Sciatic nerve (tissue), 2 donors: ENCODE data around the gene SYS1. TPM values are rescaled to one million over a fixed set of nuclear protein-coding genes. Genes with fewer than 3 reads are reported as not detected.
A peak's percentile ranks its signal among the peaks of the same experiment; 100 is the strongest.
"Not testable (repeated sequence)": the region's sequence is repeated elsewhere in the genome, so short reads cannot be mapped to it uniquely, and the experiment has no call there.

Source experiments
- ATAC-seq: fragments of 200-7000 bp; cut with Tn5 transposase; one replicate; pipeline ENCODE4 v1.9.1; 2020; ENCODE audit warnings: mild to moderate bottlenecking, moderate library complexity
- DNase-seq: peaks from one replicate; pipeline ENCODE4 v3.0.0-alpha.2; 2020; ENCODE audit warnings: low spot score
- intact Hi-C: fragments of 100-400 bp; cut with DNase I; formaldehyde crosslinking; loops from one replicate; pipeline ENCODE4 v1.14.2; 2022
- total RNA-seq: library from RNA; stranded (reverse); fragmentation: NEBNext Ultra II Directional; extraction: Animal tissue kit (Norgen Biotek cat#: 25700); gene quantifications from one replicate; pipeline ENCODE4 v1.2.1, GENCODE V29; 2021
- donor health status: DM: no; HTN: no; CAD: no.
- donor health status: DM: no; HTN: no; CAD: no.

Gene SYS1
- total RNA-seq, 1 donor from 2014 or later: 24.0 TPM

DNA sequence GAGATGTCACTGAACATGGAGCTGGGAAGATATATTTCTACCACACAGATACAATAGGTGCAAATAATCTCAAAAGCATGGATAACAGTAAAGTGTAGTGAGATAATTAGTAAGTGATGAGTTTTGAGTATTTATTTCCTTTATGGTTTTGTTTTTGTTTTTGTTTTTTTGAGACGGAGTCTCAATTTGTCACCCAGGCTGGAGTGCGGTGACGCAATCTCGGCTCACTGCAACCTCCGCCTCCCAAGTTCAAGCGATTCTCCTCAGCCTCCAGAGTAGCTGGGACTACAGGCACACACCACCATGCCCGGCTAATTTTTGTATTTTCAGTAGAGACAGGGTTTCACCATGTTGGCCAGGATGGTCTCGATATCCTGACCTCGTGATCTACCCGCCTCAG lies 12.2 kb upstream of the SYS1 start:
- intact Hi-C loops: not testable (repeated sequence)

DNA sequence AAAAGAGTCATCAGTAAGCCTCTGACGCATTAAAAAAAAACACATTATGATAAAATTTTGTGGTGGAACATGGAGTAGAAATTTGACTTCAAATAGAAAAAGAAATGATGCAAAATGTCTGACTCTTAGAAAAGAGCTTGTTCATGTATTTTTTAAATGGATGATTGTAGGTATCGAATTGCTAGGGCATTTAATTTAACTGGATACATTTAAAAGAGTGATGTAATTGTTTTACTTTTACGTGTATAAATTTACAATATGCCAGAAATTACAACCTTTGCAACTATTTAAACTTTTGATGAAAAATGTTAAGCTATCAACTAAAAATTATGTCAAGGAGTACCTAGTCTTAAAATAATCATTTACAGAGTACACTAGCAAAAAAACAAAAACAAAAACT lies 10.2 kb upstream of the SYS1 start:
- DNase-seq (no peak), ATAC-seq (no peak)
- intact Hi-C loops: no loop called here

More for the DNA sequence above, 12.2 kb upstream of the SYS1 start:
- not testable (repeated sequence) for DNase-seq, ATAC-seq

DNA sequence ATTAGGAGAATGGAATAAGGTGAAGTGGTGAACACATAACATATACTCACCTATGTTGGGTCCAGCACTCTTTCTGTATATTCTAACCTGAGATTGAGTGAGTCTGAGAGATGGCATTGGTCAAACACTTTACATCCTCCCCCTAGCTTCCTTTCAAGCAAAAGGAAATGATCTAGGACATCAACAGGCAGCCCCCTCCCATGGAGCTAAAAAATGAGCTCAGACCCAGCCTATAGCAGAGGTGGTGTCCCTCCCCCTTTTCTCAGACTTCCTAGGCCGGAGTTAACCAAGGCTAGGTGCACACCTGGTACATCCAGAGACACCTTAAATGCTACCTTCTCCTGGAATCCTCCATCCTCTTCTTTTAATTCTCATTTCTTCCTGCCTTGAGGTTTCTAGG lies 9.2 kb upstream of the SYS1 start:
- ATAC-seq (no peak), DNase-seq (peak; percentile 18)
- intact Hi-C loops: no loop called here

DNA sequence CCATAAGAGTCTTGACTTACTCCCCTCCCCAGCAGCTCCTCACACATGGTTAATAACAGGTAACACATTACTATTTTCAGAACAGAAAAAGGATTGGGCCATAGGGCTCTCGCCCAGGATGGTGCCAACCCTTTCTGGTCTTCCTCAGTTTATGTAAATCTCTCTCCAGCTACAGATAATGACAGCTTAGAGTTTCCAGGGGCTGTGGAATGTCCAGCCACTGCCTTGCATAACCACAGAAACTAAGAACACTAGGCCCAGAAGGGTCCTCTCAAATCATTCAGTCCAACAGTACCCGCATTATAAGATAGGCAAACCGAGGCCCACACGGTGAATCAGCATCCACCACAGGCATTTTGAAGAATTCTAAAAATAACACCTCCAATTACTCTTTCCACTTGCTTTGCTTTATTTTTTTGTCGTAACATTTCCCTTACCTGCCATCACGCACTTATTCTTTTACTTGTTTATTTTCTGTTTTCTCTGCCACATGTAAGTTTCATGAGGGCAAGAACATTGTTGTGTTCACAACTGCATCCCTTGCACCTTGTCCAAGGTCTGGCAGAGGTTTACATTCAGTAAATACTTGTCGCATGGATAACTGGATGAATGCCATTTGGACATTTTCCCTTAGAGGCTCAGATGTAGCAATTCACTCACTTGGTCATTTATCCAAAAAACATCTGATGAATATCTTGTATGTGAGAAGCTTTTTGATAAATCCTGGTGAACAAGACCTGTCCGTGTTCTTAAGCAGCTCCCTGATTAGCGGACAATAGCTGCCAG lies 8.3 kb upstream of the SYS1 start:
- intact Hi-C loops: no loop called here
- ATAC-seq: no peak
- no peak for DNase-seq

DNA sequence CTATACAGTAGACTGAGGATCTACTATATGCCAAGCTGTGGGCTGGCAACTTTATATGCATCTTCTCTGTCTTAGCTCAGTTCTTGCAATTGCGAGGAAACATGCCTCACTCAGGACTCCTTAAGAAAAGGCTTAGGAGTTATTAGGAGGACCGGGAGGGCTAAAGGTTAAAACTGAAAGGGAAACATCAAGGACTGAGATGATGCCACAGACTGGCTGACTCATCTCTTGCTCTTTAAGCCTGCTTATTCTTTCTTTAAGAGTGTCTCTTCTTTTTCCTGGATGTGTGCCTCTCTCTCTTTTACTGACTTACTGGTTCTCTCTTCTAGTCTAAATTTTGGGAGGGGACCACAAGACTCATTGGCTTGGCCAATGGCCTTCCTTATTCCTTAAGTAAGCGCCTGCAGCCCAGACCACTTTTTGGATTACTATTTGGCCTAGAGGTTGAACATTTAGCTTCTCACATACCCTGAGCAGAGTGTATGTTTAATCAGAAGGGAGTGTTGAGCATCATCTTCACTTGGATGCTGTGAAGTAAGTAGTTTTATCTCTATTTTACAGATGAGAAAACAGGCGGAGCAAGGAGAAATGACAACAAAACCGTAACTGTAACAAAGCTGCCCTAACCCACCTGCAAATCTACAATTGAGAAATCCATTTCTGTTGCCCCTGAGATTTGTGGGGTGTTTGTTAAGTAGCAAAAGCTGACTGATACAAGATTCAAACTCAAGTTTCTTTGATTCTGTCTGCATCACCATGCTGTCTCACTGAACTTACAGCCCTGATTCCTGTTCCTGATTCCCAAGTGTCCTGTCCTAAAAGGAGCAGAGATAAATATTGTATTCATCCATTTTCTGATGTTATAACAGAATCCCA lies 7.5 kb upstream of the SYS1 start:
- intact Hi-C loops: no loop called here
- no peak for DNase-seq
- ATAC-seq: no peak

DNA sequence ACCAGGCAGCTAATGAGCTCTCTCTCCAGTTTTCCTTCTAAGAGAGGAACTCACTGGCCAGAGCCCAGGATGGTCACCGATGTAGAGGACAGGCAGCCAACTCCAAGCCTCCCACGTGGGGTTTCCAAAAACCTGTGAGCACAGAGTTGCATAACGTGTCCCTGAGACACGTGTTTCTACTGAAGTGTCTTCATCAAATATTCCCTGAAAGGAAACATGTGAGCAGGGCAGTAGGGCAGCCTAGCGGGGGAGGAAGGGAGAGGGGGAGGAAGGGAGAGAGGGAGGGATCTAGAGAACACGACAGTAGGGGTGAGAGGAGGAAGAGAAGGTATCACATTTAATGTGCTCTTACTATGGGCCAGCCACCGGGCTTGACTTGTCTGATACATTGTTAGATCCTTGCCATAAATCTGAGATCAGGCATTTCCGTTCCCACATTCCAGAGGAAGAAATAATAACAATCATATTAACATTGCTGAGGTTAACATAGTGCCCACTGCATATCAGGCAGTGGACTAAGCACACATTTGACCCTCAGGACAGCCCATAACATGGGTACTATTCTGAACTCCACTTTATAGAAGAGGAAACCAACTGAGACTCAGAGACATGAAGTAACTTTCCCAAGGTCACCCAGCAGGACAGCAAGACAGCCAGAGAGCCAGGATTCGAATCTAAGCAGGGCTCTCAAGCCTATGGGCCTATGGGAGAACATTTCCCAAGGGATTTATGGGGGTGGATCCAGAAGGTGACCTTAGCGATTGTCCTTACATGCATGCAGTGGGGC lies 4.5 kb upstream of the SYS1 start:
- ATAC-seq (peak; percentile 79), DNase-seq (peak; percentile 86)
- intact Hi-C loops: no loop called here

DNA sequence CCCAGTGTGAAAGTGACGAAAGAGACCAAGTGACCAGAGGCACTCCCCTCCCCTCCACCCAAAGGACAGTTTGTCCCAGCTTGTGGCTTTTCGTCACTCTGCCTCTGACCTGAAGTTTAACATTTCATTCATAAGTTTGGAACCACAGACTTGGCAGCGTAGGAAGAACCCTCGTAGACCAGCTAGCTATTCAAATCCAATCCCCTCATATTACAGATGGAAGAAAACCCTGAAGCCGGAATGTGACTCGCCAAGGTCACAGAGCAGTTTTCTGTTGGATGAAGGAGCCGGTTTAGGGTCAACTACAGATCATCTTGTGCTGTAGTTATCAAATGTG lies 3.9 kb upstream of the SYS1 start:
- intact Hi-C loops: no loop called here
- peak; percentile 63 for DNase-seq
- peak; percentile 59 for ATAC-seq

DNA sequence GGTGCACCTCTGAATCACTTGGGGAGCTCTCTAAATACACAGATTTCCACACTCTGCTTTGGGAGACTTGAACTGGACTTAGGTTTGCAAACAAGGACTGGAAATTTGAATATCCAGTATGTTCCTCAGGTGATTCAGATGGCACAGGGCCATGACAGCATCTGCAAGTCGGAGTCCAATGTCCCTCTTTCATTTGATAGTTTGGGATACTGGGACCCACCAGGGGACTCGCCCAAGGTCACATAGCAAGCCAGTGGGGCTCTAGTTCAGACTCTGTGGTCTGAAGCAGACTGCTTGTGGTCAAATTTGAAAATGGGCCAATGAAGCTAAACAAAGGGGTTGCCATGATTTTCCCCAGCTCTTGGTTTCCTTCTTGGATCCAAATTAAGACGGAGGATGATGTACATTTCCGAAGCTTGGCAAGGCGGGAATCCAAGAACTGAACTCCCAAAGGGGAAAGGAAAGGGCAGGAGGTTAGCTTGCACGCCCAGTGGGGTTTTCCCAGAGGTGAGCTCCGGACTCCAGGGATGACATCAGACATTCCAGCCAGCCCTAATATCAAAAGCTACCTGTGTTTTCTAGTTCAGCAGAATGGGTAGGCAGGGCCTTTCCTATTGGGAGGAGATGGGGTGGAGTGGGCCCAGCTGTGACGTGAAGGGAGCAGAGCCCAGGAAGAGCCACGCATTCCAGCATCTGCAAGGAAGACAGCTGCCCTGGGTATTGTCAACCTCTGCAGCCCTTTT lies 3.4 kb upstream of the SYS1 start:
- intact Hi-C loops: no loop called here
- DNase-seq: peak; percentile 72
- no peak for ATAC-seq

DNA sequence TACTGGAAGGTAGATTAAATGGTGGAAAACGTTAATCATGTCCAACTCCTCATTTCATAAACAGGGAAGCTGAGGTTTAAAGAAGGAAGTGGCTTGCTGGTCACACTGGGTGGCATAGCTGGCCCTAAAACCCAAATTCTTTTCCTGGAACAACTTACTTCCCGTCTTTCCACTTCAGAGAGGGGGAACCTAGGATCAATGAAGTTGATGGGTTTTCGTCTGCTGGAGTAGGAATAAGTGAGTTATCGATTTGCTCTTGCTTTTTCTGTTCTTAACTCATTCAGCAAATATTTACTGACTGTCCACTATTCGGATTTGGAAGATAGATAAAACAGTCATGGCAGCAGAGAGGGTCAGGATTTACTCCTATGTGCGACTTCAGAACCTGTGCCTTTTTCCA lies 1.2 kb upstream of the SYS1 start:
- intact Hi-C loops: no loop called here
- no peak for ATAC-seq
- no peak for DNase-seq

DNA sequence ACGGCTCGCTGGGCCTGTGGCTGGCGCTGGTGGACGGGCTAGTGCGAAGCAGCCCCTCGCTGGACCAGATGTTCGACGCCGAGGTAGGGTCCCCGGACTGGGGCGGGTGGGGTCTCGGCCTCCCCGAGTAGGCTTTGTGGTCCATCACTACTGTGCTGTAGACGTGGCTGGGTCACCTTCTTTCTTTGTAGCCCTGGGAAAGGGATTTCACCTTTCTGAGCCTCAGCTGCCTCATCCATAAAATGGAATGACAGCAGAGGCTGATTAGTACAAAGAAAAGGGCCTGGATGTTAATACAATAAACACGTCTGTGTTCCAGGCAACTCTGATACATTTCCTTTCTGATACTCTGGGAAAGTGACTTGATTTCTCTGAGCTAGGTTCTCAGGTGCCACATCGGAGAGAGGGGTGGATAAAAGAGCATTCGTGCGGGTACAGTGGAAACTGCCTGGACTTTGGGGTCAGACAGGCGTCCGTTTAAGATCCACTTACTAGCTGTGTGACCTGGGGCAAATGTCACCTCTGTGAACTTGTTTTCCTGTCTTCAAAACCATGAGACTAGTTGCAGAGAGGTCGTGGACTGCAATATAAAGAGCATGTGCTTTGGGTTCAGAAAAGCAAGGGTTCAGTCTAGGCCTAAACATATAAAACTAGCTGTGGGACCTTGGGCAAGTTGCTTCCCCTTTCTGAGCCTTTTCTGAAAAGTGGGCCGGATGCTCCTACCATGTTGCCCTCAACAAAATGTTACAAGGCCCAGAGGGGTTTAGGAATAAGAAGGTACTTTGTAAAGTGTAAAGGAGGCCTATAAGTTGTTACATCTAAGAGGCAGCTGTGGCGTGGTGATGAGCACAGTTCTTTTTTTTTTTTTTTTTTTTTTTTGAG lies 896 bp downstream of the SYS1 start:
- intact Hi-C loops: no loop called here
- no peak for ATAC-seq
- peak; percentile 31 for DNase-seq

DNA sequence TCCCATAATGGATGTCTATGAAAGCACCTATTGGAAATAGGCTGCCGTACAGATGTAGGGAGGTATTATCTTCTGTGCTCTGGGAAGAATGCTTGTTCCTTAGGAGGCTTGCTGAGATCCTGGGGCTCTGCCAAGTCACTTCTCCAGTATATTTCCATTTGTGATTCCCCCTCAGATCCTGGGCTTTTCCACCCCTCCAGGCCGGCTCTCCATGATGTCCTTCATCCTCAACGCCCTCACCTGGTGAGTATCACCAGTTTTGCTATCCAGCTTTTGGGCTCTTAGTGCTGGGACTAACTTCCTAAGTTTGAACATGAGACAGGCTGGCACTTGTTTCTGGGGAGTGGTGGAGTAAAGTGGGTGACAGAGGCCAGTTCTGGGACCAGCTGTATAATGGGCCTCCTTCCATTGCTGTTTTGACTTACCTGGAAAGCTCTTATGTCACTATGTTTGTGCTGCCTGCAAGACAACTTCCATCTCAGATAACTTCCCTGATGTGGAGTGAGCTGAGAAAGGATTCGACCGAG lies 2.6 kb downstream of the SYS1 start:
- ATAC-seq (no peak), DNase-seq (peak; percentile 48)
- intact Hi-C loops: no loop called here

DNA sequence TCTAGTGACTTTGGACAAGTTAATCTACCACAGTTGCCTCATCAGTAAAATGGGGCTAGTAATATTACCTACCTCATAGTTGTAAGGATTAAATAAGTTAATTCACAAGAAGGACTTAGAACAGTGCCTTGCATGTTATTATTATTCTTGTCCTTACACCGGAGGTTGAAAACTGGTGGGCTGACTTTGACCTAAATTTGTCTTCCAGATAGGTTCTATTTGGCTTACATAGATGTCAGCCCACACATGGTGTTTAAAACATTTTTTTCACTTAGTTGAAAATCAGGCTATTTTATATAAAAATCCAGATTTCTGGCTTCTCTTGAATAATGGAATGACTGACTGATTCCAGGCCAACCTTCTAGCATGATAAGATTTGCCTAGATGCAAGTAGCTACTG lies 3.2 kb downstream of the SYS1 start:
- intact Hi-C loops: no loop called here
- ATAC-seq (no peak), DNase-seq (no peak)

DNA sequence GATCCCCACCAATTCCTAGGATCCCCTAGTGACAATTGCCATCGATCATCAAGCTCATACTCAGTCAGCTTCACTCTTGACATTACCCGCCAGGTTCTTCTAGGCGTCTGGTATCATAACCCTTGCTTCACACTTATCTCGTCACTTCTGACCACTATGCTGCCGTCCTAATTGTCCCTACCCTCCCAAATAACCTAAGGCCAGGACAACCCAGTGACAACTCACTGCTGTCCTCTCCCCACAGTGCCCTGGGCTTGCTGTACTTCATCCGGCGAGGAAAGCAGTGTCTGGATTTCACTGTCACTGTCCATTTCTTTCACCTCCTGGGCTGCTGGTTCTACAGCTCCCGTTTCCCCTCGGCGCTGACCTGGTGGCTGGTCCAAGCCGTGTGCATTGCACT lies 3.7 kb downstream of the SYS1 start:
- no peak for ATAC-seq

DNA sequence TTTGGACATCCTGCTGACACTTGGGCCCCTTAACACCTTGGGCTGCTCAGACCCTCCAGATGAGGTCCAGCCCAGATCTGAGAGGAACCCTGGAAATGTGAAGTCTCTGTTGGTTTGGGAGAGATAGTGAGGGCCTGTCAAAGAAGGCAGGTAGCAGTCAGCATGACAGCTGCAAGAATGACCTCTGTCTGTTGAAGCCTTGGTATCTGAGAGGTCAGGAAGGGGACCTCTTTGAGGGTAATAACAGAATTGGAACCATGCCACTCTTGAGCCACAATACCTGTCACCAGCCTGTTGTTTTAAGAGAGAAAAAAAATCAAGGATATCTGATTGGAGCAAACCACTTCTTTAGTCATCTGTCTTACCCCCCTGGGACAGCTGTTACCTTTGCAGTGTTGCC lies 4.2 kb downstream of the SYS1 start:
- DNase-seq (no peak), ATAC-seq (no peak)
- intact Hi-C loops: no loop called here

More for the DNA sequence above, 3.7 kb downstream of the SYS1 start:
- DNase-seq: peak; percentile 30
- intact Hi-C loops: no loop called here

DNA sequence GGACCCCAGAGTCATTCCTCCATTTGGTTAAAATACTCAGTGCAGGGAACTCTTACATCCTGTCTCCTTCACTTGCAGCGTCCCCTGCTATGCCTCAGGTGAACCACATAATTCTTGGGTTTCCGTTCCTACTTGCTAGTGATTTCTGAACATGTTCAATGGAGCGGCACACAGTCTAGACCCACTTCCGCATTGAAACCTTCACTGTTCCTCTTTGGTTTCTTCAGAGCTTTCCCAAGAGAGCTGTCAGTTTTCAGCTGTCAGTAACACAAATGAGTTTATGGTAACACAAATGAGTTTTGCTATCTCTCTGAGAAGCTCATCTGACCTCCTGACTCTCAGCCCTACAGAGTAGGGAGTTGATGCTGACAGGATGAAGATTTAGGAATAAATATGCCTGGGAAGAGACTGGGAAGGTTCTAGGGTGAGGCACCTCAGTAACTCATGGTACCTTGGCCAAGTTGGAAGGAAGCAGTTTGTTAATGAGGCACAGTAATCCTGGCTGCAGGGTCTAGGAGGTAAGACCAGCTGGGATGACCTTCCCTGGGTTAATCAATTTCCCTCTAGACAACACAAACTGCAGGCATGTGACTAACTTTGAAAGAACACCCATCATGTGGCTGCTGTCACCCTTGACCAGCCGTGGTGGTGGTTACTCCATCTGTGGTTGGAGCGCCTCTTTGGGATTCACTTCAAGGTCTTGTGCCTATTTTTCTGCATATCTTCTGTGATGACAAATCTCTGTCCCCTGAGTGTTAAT lies 5.4 kb downstream of the SYS1 start:
- DNase-seq (no peak), ATAC-seq (no peak)
- intact Hi-C loops: no loop called here

DNA sequence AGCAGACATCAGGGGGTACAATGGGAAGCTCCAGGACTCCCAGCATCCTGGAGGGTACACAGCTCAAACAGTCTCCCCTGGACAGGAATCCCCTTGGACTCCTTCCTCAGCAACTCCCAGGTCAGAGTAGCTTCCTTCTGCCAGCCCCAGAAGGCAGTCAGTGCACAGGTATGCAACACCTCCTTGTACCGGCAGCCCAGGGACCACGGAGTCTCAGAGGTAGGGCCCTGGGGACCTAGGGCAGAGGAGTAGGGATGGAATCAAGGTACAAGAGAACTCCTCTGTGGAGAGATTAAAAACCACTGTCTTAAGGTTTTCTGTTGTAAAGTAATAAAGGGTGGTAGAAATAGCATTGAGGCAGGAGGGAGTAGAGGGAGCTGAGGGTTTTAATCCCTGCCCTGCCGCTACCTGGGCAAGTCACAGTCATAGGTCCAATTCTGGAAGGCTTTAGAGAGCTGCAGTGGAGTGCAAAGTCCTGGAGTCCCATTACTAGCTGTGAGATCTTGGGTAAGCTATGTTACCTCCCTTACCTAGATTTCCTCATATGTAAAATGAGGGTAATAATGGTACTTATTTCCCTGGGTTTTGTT lies 7.7 kb downstream of the SYS1 start:
- intact Hi-C loops: no loop called here
- DNase-seq: no peak
- ATAC-seq: no peak

DNA sequence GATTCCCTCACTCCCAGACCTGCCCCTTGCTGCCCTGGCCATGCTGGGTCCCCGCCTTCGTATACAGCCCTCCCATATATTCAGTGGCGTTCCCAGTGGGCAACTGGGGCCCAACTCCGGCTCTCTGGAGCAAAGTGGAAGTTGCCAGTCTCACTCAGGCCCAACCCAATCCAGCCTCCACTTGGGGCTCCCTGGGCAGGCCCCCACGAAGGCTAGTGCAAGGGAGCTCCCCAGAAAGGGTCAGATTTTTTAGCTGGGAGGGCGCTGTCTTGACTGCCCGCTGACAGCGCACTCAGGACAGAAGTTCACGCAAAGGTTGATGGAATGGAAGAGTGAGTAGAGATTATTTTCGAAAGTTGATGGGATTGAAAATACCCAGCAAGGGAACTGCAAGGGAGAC lies 9.3 kb downstream of the SYS1 start:
- DNase-seq: no peak
- ATAC-seq: no peak
- intact Hi-C loops: no loop called here
